Measurements from ENCODE around the gene SCYGR7. TPM values are rescaled to one million over a fixed set of nuclear protein-coding genes. Genes with fewer than 3 reads are reported as not detected.
A peak's percentile ranks its signal among the peaks of the same experiment; 100 is the strongest.
"Not testable (repeated sequence)": the region's sequence is repeated elsewhere in the genome, so short reads cannot be mapped to it uniquely, and the experiment has no call there.

SCYGR7 gene
- total and polyA plus RNA-seq, 9 of the 15 experiments (the other 6 are each of a cell fraction or from before 2014, with no cell fraction given), result not detected

- no peaks in the 10 kb centered on the region; a peak in 1 of 5 replicates for H3K27me3 ChIP-seq (ENCODE audit: control insufficient read depth in 2 of 2, insufficient read depth in 2 of 2, low read length in 2 of 2)
- no peaks in the 10 kb centered on the region for H3K36me3 ChIP-seq (ENCODE audit: control insufficient read depth, insufficient read depth, low read length)
- DNase-seq (ENCODE audit: extremely low read depth in 1 of 4, low spot score in 3 of 4), result peak; percentile 18 to 43 (median 26)
- 0% methylated on average over 6 of the region's 6 CpGs for WGBS (ENCODE audit: insufficient coverage, low coverage, missing lambda C conversion rate)
- no peak overlapping the region for H3K9ac ChIP-seq (ENCODE audit: insufficient read depth in 1 of 2, low read depth in 2 of 2, low read length in 2 of 2)
- no peaks in the 10 kb centered on the region for H3K9me3 ChIP-seq (replicated peaks; ENCODE audit: control insufficient read depth, insufficient read depth, low read depth, low read length)
- BruUV-seq (replicated peaks), result no TSS peak
- in situ Hi-C loops (cut with MboI), result no loop called here
- H3K4me1 ChIP-seq (replicated peaks in 1 of 2; ENCODE audit: control insufficient read depth in 2 of 2, insufficient read depth in 2 of 2, low read length in 2 of 2), result no peaks in the 10 kb centered on the region
- H2AFZ ChIP-seq (ENCODE audit: low read depth, low read length), result no peak overlapping the region
- H4K20me1 ChIP-seq (replicated peaks; ENCODE audit: control insufficient read depth, insufficient read depth, low read length), result no peaks in the 10 kb centered on the region
- ChIA-PET CTCF (ENCODE audit: low intra/inter-chr PET ratio) (no interaction called here), POLR2A (no interaction called here)
- H3K4me2 ChIP-seq (ENCODE audit: insufficient read depth, low read length), result no peak overlapping the region
- intact Hi-C loops (cut with micrococcal nuclease), result no loop called here
- H3K27ac ChIP-seq (ENCODE audit: extremely low read depth, low read depth, low read length), result no peak overlapping the region
- TF ChIP-seq TEAD2 (tag; IDR thresholded peaks at IDR 0.05), result peak; percentile 50; the same call in 1 of the 2 replicates
- peak; percentile 48 to 66 (median 56) for TF ChIP-seq CTCF (IDR thresholded peaks at IDR 0.05 in 2 of 3, conservative IDR thresholded peaks at IDR 0.05 in 1 of 3; ENCODE audit: insufficient read depth in 2 of 3, low read depth in 1 of 3, low read length in 3 of 3)
- TF ChIP-seq, protein P1, sequence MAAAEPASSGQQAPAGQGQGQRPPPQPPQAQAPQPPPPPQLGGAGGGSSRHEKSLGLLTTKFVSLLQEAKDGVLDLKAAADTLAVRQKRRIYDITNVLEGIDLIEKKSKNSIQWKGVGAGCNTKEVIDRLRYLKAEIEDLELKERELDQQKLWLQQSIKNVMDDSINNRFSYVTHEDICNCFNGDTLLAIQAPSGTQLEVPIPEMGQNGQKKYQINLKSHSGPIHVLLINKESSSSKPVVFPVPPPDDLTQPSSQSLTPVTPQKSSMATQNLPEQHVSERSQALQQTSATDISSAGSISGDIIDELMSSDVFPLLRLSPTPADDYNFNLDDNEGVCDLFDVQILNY (CRISPR knock-in tag; IDR thresholded peaks at IDR 0.05), result no peak
- no peaks in the 10 kb centered on the region for H3K9me1 ChIP-seq (ENCODE audit: control insufficient read depth, insufficient read depth, low read length)
- H3K79me2 ChIP-seq (ENCODE audit: control insufficient read depth, insufficient read depth, low read length), result no peaks in the 10 kb centered on the region
- no peak overlapping the region for H3K4me3 ChIP-seq
- FAIRE-seq, result peak; percentile 64
- ATAC-seq, result peak; percentile 82
Observed at GRCh38 chr2:227748079-227748478, 19.9 kb downstream of the SCYGR7 start.

- H3K4me3 ChIP-seq; H3K4me2 ChIP-seq (ENCODE audit: insufficient read depth, low read length); H3K4me1 ChIP-seq (replicated peaks in 1 of 2; ENCODE audit: control insufficient read depth in 2 of 2, insufficient read depth in 2 of 2, low read length in 2 of 2); BruUV-seq (replicated peaks); H4K20me1 ChIP-seq (replicated peaks; ENCODE audit: control insufficient read depth, insufficient read depth, low read length); H2AFZ ChIP-seq (ENCODE audit: low read depth, low read length); H3K9me3 ChIP-seq (replicated peaks; ENCODE audit: control insufficient read depth, insufficient read depth, low read depth, low read length); intact Hi-C loops (cut with micrococcal nuclease); ATAC-seq; H3K79me2 ChIP-seq (ENCODE audit: control insufficient read depth, insufficient read depth, low read length); DNase-seq (ENCODE audit: extremely low read depth in 1 of 4, low spot score in 3 of 4); CTCF ChIA-PET (ENCODE audit: low intra/inter-chr PET ratio); H3K9ac ChIP-seq (ENCODE audit: insufficient read depth in 1 of 2, low read depth in 2 of 2, low read length in 2 of 2); H3K27me3 ChIP-seq (ENCODE audit: control insufficient read depth in 2 of 2, insufficient read depth in 2 of 2, low read length in 2 of 2); H3K9me1 ChIP-seq (ENCODE audit: control insufficient read depth, insufficient read depth, low read length); FAIRE-seq; H3K36me3 ChIP-seq (ENCODE audit: control insufficient read depth, insufficient read depth, low read length); H3K27ac ChIP-seq (ENCODE audit: extremely low read depth, low read depth, low read length); in situ Hi-C loops (cut with MboI): not testable (repeated sequence)
- WGBS (ENCODE audit: insufficient coverage, low coverage, missing lambda C conversion rate), result 0% methylated on average over 2 of the region's 4 CpGs
- POLR2A ChIA-PET, result interaction anchor here (1.1 kb wide), 1 partner anchor 80 kb away, joined by 3 read pairs; no protein-coding TSS in a partner anchor
Observed at GRCh38 chr2:227756261-227756660, 28.1 kb downstream of the SCYGR7 start.
